ENCODE measurements around the gene GTF2A1. TPM values are rescaled to one million over a fixed set of nuclear protein-coding genes. Genes with fewer than 3 reads are reported as not detected.

Gene GTF2A1
- total and polyA plus RNA-seq, 4 donors, result 2.9 to 22.1 (median 9.7) TPM

GRCh38 chr14:81178063-81178462, 42.7 kb downstream of the GTF2A1 start:
- DNase-seq (ENCODE audit: low spot score), result no peak
- Histone ChIP-seq H3K9me3 (ENCODE audit: control insufficient read depth in 4 of 4, low read length in 3 of 4) (no peaks in the 10 kb centered on the region), H3K9ac (ENCODE audit: low read depth in 1 of 2, low read length in 2 of 2) (peak overlapping the region; percentile 40 to 91), H3K27me3 (ENCODE audit: control insufficient read depth in 4 of 4, insufficient read depth in 4 of 4, low read length in 3 of 4) (no peaks in the 10 kb centered on the region), H3K36me3 (ENCODE audit: control insufficient read depth in 4 of 4, insufficient read depth in 3 of 4, low read depth in 1 of 4, low read length in 3 of 4) (peaks cover 0 to 1% (median under 1%) of the 10 kb centered on the region in 4 donors), H3K27ac (ENCODE audit: low read depth in 1 of 2, low read length in 2 of 2) (peak overlapping the region; percentile 64 to 93), H3K4me1 (ENCODE audit: control insufficient read depth in 4 of 4, insufficient read depth in 4 of 4, low read length in 3 of 4) (peaks cover 0 to 13% (median 8%) of the 10 kb centered on the region in 4 donors), H3K4me3 (ENCODE audit: low read depth in 1 of 3, low read length in 3 of 3) (peak overlapping the region in 1 of 3 donors; percentile 15)
- peak; percentile 23 for TF ChIP-seq FOXA2 (IDR thresholded peaks at IDR 0.05)
- no peak for TF ChIP-seq HNF4A (conservative IDR thresholded peaks at IDR 0.05)
- peak in 1 of 2 donors; percentile 18 for TF ChIP-seq RAD21 (IDR thresholded peaks at IDR 0.05)
- TF ChIP-seq, protein P1, sequence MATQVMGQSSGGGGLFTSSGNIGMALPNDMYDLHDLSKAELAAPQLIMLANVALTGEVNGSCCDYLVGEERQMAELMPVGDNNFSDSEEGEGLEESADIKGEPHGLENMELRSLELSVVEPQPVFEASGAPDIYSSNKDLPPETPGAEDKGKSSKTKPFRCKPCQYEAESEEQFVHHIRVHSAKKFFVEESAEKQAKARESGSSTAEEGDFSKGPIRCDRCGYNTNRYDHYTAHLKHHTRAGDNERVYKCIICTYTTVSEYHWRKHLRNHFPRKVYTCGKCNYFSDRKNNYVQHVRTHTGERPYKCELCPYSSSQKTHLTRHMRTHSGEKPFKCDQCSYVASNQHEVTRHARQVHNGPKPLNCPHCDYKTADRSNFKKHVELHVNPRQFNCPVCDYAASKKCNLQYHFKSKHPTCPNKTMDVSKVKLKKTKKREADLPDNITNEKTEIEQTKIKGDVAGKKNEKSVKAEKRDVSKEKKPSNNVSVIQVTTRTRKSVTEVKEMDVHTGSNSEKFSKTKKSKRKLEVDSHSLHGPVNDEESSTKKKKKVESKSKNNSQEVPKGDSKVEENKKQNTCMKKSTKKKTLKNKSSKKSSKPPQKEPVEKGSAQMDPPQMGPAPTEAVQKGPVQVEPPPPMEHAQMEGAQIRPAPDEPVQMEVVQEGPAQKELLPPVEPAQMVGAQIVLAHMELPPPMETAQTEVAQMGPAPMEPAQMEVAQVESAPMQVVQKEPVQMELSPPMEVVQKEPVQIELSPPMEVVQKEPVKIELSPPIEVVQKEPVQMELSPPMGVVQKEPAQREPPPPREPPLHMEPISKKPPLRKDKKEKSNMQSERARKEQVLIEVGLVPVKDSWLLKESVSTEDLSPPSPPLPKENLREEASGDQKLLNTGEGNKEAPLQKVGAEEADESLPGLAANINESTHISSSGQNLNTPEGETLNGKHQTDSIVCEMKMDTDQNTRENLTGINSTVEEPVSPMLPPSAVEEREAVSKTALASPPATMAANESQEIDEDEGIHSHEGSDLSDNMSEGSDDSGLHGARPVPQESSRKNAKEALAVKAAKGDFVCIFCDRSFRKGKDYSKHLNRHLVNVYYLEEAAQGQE (IDR thresholded peaks at IDR 0.05), result no peak
- no peak for TF ChIP-seq EGR1 (IDR thresholded peaks at IDR 0.05; ENCODE audit: low read depth in 2 of 2)
- TF ChIP-seq RXRA (IDR thresholded peaks at IDR 0.05), result peak; percentile 28 to 40
- no peak for TF ChIP-seq YY1 (IDR thresholded peaks at IDR 0.05)

DNA sequence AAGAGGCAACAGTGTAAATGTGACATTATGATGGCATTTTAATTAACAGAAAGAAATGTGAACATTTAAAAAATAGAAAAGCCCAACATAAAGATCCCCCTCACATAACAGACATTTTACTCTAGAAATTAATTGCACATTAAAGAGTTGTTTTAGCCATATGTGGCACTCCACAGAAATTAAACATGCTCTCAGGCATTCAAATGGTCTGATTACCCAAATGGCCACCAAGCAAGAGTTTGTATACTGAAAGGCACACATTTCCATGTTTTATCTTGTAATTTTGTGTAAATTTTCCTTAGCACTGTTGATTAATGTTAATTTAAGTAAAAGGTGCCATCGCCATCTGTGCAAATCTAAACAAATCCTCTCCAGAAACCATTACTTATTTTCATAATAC, 43.5 kb downstream of the GTF2A1 start:
- peak overlapping the region; percentile 33 to 59 (median 47) for H3K4me3 ChIP-seq (ENCODE audit: low read depth in 1 of 3, low read length in 3 of 3)
- no peaks in the 10 kb centered on the region for H3K27me3 ChIP-seq (ENCODE audit: control insufficient read depth in 4 of 4, insufficient read depth in 4 of 4, low read length in 3 of 4)
- peak overlapping the region; percentile 40 to 91 for H3K9ac ChIP-seq (ENCODE audit: low read depth in 1 of 2, low read length in 2 of 2)
- TF ChIP-seq ATF3 (IDR thresholded peaks at IDR 0.05), result no peak
- TF ChIP-seq YY1 (IDR thresholded peaks at IDR 0.05), result peak; percentile 71
- DNase-seq (ENCODE audit: low spot score), result no peak
- H3K27ac ChIP-seq (ENCODE audit: low read depth in 1 of 2, low read length in 2 of 2), result peak overlapping the region; percentile 64 to 93
- 27% methylated on average over 1 of the region's 1 CpG for WGBS
- H3K9me3 ChIP-seq (ENCODE audit: control insufficient read depth in 4 of 4, low read length in 3 of 4), result no peaks in the 10 kb centered on the region
- H3K36me3 ChIP-seq (ENCODE audit: control insufficient read depth in 4 of 4, insufficient read depth in 3 of 4, low read depth in 1 of 4, low read length in 3 of 4), result peaks cover 0 to 1% (median 0%) of the 10 kb centered on the region in 4 donors
- H3K4me1 ChIP-seq (ENCODE audit: control insufficient read depth in 4 of 4, insufficient read depth in 4 of 4, low read length in 3 of 4), result peaks cover 0 to 13% (median 8%) of the 10 kb centered on the region in 4 donors

GRCh38 chr14:81176241-81176640, 44.5 kb downstream of the GTF2A1 start:
- Histone ChIP-seq H3K27ac (ENCODE audit: low read depth in 1 of 2, low read length in 2 of 2) (peak overlapping the region in 1 of 2 donors; percentile 64), H3K27me3 (ENCODE audit: control insufficient read depth in 4 of 4, insufficient read depth in 4 of 4, low read length in 3 of 4) (no peaks in the 10 kb centered on the region), H3K4me3 (ENCODE audit: low read depth in 1 of 3, low read length in 3 of 3) (no peak overlapping the region), H3K4me1 (ENCODE audit: control insufficient read depth in 4 of 4, insufficient read depth in 4 of 4, low read length in 3 of 4) (peaks cover 0 to 13% (median 8%) of the 10 kb centered on the region in 4 donors), H3K9me3 (ENCODE audit: control insufficient read depth in 4 of 4, low read length in 3 of 4) (no peaks in the 10 kb centered on the region), H3K9ac (ENCODE audit: low read depth in 1 of 2, low read length in 2 of 2) (no peak overlapping the region), H3K36me3 (ENCODE audit: control insufficient read depth in 4 of 4, insufficient read depth in 3 of 4, low read depth in 1 of 4, low read length in 3 of 4) (peaks cover 0 to 1% (median 0%) of the 10 kb centered on the region in 4 donors)
- DNase-seq (ENCODE audit: low spot score), result no peak
- 90% methylated on average over 3 of the region's 3 CpGs for whole genome bisulfite sequencing
- TF ChIP-seq NR2F2 (IDR thresholded peaks at IDR 0.05) (no peak), ZBTB33 (IDR thresholded peaks at IDR 0.05) (no peak), TAF1 (conservative IDR thresholded peaks at IDR 0.05) (no peak), YY1 (IDR thresholded peaks at IDR 0.05) (no peak), FOXA2 (IDR thresholded peaks at IDR 0.05) (no peak)
